Activated CD4-positive, alpha-beta T cell treated with anti-CD3 and anti-CD28 coated beads, Interleukin-2, amount 50 U/mL, for 1 hour (primary cell): ENCODE measurements around the gene ATP6V1C2.

Experiments used
- DNase-seq: peaks from one replicate; pipeline ENCODE4 v3.0.0-alpha.2; 2020

Gene ATP6V1C2

DNA sequence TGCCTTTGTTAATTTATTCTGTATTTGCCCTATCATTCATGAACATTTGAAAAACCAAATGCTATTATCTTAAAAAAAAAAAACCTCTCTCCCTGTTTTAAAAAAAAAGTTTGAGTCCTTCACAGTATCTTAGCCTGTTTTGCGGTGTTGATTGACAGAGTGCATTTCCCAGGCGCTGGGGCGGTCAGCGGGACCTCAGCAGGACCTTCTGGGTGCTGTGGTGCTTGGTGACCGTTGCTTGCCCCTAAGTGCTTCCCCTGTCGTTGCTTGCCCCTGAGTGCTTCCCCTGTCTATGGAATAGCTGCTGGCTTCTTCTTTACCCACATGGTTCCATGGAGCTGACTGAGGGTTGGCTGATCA, 12.1 kb downstream of the ATP6V1C2 start:
- DNase-seq, result no peak

DNA sequence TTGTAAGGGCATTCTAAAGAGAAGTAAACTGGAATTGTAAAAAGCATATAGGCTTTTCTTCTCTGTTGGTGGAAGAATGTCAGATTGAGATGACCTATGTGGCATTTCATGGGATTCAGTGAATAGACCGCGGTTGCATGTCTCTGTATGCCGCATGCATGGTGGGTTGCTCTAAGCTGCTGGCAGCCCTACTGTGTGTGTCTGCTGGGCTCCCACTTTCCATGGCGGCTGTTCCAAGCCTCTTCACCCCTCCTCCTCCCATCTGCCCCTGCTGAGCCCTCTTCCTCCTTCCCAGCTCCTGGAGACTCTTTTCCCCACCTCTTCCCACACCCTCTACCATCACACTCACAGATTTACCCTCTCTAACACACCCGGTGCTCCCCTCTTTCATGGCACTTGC, 12.6 kb downstream of the ATP6V1C2 start:
- DNase-seq, result no peak

DNA sequence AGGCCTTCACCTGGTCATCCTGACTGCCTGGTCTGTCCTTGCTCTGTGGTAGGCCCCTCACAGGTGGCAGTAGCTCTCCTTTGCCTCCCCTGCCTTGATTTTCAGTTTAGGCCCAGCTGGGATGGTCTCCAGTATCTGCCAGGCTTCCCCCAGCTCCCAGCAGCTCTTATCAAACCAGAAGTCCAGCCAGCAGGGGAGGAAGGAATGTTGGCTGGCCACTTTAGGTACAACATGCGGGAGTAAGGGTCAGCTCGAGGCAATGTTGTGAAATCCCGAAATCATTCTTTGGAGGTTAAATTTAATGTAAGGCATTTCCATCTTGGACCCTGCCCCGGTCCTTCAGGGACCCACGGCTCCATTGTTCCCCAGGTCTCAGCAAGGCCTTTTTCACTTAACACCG, 16.8 kb downstream of the ATP6V1C2 start:
- DNase-seq, result no peak

DNA sequence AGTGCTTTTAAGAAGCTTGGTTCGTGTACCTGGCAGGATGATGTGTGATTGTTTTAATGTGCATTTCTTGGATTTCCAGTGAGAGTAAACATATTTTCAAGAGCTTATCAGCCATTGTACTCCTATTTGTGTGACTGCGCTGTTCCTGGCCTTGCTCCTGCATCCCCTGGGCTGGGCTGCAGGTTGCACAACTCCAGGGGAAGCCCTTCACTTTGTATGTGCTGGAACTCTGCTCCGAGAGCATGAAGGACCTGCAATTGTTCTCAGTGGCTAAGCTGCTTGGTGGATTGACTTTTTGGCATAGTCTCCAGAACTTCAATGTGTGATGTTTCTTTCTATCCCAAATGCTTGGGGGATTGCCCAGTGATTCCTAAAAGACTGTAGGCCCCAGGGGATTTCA, 18.8 kb downstream of the ATP6V1C2 start:
- no peak for DNase-seq

DNA sequence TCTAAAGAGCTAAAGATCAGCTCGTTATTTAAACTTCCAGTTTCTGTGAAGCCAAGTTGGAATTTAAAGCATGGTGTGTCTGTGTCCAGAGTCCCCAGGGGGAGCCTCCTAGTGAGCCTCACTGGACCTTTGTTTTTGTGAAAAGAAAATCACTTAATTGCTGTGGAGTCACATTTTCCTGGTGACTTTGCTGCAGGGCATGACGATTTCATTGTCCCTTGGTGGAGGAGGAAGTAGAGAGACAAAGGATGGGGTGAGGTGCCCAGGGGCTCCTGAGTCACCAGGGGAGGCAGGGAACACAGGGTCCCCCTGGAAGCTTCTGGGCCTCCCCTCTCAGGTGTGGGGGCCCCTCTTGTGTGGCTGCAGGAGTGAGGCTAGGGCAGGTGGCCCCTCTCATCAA, 19.7 kb downstream of the ATP6V1C2 start:
- no peak for DNase-seq

DNA sequence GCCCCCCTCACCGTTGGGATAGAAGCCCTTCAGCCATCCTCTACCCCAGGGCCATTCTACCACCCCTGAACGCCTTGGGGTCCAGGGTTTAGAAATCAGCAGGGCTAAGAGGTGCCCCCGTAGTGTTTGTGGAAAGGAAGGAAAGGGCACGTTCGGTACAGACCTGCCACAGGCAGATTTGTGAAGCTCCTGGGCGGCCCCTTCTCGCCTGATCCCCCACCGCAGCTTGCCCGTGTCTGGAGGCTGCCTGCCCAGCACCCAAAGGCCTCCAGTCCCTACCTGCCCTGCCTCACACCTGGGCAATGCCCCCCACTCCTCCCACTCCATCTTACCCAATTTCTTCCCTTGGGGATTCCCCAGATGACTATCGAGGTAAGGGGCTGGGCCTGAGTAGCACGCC, 21.2 kb downstream of the ATP6V1C2 start:
- DNase-seq, result no peak

DNA sequence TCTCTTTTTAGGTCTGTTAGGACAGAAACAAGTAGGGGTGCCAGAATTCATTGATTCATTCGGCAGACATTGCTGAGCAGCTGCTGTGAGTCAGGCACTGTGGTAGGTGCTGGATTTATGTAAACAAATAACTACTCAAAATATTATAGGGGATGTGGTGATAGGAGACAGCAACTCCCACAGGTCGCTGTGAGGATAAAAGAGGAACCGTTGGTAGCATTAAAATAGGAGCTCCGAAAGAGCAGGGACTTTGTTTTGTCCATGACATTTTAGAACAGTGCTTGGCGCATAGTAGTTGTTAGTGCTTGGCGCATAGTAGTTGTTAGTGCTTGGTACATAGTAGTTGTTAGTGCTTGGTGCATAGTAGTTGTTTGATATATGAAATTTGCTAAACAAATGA, 29.2 kb downstream of the ATP6V1C2 start:
- DNase-seq, result no peak

DNA sequence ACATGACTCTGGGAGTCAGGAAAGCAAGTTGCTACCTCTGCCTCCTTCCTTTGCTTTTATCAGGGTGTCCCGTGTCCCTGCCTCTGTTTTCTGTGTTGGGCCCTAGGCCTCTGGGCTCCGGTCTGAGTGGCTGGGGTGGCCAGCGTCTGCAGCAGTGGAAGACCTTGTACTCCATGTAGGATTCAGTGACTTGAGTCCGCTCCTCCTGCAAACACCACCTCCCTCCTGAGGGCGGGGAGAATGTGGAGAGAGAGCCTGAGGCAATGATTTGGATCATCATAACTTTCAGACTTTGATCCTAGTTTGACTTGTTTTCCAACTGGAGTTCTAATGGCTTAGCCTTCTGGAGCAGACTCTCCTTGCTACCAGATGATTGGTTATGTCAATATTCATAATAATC, 30.8 kb downstream of the ATP6V1C2 start:
- no peak for DNase-seq

DNA sequence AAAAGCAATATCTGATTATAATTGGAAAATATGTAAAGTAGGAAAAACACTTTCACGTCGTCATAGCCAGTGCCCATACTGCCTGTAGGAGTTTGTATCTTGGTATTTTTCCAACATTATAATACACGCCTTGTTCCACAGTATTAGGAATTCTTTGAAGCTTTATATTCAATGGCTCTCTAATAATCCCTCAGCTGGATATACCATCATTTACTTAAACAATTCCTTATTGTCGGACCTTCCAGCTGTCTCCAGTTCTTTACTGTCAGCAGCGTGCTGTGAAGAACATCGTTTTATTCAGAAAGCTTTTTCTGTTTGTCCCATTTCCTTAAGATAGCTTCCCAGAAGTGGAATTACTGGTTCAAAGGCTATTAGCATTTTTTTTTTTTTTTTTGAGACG, 31.7 kb downstream of the ATP6V1C2 start:
- no peak for DNase-seq

DNA sequence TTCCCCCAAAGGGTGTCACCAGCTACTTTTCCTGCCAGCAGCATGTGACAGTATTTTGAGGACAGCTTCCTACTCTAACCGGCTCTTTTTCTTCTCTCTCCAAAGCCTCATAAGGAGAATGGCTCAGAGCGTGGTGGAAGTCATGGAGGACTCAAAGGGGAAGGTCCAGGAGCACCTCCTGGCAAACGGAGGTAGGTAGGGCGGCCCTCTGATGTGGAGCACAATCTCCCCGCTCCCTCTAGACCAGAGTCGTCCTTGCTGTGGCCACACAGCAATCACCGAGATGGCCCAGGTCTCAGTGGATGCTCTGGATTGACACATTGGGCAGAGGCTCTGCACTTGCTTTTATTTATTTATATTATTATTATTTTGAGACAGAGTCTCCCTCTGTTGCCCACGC, 32.4 kb downstream of the ATP6V1C2 start:
- DNase-seq, result no peak

DNA sequence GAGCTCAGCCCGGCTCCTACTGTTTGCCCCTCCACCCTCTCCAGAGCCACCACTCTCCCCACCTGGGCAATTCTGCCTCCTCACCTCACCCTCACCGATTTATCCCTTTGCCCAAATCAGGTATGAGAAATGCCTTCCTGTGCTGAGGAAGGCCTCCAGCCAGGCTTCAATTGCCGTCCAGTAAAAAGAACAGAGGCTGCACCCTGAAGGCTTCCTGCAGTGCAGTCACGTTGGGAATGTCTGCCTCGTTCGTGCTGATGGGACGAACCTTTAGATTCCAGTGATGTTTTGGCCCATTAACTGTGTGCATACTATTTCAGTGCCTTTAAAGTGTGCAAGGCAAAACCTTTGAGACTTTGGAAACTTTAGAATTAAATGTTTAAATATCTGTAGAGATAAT, 34.2 kb downstream of the ATP6V1C2 start:
- no peak for DNase-seq

DNA sequence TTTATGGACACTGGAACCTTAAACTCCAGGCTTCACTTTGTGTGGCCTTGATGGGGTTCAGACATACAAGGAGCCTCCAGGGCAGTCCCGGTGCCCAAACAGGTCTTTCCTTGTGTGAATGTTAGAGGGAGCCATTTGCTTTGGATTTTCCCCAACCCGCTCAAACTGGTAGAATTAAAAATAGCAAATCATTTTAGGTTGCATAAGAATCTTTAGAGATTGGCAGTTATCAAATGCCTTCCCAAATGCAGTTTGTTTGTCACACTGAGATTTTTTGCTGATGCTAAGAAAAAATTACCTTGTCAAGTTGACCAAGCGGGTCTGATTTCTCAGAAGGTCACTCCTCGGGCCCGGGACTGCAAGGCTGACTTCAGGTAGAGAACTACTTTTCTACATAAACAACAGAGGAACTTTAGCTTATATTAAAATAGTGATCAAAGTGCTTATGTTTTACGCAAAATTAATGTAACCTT, 36.4 kb downstream of the ATP6V1C2 start:
- DNase-seq, result no peak

DNA sequence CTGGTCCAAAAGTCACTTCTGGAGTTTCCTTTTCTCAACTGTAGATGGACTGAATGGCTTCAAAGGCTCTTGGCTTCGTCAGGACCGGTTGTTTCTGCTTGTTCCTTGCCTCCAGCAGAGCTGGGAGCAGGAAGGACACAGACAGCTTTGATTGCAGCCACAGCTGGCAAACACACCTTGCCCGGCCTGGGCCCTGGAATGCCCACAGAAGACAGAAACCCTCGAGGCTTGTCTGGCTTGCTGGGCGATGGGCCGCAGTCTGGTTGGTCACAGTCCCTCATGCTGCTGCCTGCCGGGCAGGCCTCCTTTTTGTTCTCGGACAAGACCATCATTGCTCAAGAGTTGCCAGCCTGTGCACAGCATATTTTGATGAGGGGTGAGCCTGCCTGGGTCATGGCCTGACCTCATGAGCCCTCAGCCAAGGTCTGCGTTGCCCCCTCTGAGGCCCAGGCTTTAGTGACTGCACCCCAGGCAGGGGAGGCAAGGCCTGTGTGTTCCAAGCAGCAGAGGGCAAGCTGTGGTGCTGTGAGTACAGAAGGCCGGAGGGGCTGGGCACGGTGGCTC, 37.8 kb downstream of the ATP6V1C2 start:
- no peak for DNase-seq

DNA sequence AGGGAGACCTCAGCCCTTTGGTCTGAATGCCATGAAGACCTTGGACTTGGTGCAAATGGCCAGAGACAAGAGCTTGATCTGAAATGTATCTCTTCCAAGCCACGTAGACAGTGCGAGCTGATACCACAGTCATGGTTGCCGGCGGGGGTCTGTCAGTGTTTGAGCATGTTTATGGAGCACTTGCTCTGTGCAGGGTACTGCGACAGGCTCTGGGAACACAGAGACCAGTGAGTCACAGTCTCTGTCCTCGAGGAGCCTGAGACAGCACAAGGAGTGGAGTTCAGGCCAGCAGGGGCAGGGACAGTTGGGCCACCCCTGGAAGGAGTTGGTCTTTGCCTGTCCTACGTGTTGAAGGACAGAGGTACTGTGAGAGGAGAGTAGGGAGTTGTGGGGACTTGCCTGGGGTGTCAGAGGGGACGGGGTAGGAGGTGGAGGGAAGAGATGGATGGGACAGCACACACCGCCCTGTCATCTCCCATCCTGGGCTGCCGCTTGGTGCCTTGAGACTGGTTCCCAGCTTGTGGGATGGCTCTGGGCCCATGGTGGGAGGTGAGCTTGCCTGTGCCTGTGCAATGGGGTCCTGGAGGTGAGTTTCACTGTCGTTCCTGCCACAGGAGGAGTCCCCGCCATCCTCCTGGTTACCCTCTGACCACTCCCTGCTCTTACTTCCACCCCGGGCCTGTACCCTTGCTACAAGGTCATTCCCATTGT, 39.5 kb downstream of the ATP6V1C2 start:
- DNase-seq, result no peak

DNA sequence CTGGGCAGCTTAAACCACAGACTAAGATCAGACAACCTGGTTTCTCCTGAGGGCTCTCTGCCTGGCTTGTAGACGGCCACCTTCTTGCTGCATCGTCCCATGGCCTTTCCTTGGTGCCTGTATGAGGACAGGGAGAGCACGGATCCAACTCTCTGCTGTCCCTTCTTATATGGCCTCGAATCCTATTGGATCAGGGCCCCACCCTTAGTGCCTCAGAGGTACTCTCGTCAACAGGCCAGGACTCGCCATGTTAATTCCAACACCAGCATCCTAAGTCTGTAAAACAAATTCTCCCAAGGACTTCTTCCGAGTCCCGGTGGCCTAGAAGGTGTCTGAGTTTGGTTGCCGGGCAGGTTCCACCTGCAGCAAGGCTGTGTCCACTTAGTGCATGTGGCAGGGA, 40.2 kb downstream of the ATP6V1C2 start:
- no peak for DNase-seq

DNA sequence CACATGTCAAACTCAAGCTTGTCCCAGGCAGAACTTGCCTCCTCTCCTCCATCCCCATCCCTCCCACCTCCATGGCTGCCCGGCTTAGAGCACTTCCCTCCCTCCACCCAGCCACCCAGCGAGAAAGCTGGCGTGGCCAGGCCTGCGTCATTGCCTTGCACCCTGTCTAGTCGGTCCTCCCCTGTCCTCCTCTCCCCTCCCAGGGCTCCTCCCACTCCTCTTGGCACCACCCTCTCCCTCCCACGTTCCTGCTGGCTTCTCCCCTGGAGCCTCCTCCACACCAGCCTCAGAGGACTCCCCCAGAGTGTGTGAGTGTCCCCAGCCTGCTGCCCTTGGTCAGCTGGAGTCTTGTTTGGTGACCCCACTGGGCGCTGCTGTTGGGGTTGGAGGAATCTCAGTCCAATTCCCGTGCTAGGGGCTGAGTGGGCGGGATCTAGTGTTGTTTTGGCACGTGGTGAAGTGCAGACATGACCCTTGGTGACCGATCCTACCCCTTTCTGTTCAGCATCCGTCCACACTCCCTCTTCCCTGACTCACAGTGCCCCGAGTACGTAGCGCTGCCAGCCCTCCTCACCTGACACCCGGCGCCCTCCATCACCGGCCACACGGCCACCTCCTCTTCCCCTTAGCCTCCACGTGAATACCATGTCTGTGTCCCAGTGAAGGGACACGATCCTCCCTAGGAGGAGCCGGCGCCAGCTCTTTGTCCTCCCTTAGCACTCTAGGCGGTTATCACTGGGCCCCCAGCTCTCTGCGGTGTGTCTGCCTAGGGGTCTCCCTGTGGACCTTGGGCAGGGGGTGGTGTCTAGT, 41.4 kb downstream of the ATP6V1C2 start:
- DNase-seq, result no peak

DNA sequence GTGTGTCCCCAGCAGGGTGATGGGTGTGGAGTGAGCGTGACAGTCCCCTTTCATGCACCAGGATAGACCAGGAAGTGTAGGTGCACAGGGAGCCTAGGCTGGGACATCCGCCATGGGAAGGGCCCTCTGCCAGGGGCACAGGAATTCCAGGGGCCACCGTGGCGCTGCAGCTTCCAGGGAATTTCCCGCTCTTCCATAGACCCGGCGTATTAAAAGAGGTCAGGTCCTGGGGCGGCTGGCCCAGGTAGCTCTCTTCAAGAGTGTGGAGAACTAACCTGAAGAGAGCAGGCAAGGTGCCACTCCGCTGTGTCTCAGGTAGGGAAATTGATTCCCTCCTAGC, 42.0 kb downstream of the ATP6V1C2 start:
- no peak for DNase-seq

DNA sequence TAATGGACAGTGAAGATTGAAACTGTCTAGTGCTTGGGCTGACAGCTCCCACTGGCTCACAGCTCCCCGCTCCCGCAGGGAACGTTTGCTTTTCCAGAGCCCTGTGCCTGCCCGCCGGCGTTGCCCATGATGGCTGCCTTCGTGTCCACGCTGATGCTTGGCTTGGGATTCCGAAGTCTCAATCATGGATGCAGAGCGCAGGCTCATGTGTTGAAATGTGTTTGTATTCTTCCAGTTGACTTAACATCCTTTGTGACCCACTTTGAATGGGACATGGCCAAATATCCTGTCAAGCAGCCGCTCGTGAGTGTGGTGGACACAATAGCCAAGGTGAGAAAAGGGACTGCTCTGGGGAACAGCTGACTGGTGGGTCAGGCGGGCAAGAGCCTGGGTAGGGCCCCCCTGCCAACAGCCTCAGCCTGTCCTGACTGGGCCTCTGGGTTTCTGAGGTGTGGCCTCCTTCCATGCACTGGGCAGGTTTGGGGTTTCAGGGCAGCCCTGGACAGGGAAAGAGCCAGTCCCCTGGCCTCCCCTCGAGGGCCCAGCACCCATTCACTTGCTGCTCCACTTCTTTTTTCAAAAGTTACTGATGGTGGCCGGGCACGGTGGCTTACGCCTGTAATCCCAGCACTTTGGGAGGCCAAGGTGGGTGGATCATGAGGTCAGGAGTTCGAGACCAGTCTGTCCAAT, 42.8 kb downstream of the ATP6V1C2 start:
- DNase-seq, result no peak

DNA sequence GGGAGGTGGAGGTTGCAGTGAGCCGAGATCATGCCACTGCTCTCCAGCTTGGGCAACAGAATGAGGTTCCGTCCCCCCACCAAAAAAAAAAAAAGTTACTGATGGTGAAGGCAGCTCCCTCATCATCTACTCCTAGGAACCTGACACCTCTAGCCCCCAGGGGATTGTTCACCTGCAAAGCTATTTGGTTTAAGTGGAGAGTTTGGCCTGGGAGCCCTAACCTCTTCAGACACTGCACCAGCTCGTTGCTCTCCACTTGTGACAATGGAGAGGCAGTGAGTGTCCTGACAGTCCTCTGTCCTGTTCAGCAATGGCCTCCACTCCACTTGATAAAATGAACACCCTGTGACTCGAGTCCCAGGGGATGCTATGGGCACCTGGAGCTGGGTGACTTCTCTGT, 43.5 kb downstream of the ATP6V1C2 start:
- DNase-seq, result no peak

DNA sequence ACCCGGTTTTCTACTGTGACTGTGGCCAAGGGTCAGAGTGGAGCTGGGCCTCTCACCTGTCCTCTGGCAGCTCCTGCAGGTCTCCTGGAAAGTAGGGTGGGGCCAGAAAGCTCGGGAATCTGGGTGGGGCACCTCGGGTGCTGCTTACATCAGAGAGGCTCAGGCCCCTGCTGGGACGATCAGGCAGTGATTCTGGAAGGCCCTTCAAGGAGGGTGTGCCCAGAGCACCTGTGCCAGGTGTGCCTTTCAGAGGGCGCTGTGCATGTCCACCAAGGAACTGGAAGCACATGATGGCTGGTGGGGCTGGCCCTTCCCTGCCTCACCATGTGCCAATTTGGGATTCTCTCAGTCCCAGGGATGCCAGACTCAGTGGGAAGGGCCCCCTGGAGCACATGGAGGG, 44.0 kb downstream of the ATP6V1C2 start:
- DNase-seq, result no peak

DNA sequence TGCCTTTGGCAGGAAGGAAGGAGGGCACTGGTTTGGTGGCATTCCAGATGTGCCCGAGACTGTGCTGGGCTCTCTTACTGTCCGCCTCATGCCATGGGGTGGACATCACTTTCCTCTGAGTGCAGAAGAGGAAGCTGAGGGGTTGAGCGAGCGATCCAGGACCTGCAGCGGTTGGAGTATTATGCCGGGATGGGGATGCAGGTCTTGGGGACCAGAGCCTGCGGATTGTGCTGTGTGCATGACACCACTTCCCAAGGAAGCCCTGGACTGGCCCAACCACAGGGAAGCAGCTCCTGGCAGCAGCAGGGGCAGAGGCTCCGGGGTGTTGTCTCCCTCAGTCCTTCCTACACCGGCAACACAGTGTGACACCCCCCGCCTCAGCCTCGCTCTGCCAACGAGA, 44.5 kb downstream of the ATP6V1C2 start:
- no peak for DNase-seq

DNA sequence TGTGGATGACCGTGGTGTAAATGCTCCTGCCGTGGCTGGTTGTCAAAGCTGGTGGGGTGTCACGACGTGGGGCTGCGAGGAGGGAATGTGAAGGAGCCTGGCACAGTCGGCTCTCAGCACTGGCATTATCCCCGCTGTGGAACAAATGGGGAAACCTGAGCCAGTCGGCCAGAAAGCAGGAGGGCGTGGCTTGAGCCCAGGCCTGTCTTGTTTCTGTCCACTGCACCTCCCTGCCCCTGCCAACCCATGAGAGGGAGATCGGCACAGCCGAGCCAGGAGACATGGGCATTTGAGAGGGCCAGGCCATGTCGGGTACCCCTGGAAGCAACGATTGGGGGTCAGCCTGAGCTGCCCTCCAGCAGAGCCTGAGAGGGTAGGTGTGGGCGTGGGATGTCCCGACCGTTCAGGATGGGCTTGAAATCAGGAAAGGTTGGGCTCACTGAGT, 46.7 kb downstream of the ATP6V1C2 start:
- no peak for DNase-seq

DNA sequence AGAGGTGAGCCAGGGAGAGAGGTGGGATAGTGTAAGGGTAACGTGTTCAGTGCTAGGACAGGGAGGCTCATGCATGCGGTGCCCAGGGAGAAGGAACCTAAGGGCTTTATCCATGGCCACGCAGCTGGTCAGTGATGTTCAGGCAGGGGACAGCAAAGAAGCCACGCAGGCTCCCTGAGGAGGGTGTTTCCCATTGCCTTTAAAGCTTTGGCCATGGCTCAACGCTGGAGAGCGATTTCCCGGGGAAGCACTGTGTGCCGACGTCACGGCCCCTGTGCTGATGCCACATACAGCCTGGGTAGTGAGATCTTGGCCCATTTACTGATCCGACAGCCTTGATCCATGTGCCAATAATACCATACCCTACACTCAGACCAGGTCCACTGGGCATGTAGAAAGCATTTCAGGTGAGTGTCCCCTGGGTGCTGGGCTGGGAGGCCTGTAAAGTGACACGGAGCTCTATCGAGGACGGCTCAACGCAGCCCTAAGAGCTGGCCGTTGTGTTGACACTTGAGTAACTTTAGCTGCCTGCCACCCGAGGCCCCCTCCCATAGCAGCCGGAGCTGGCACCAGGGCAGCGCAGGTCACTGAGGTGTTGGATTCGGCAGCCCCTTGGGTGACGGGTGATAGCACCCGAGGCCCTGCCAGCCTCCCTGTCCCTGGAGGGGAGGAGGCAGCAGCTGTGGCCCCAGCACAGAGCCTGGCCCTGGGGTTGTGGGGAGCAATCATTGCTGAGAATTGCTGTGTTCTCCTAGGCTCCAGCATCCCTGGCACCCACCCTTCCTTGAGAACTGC, 49.7 kb downstream of the ATP6V1C2 start:
- DNase-seq, result no peak
